HCT116 (cell line): ENCODE measurements around the gene PSME1. TPM values are rescaled to one million over a fixed set of nuclear protein-coding genes. Genes with fewer than 3 reads are reported as not detected.

Experiments
- ATAC-seq: fragments of 200-7000 bp; cut with Tn5 transposase; 2 replicates; pipeline ENCODE4 v1.9.1; 2020; ENCODE audit warnings: mild to moderate bottlenecking, moderate library complexity
- BruUV-seq: library from RNA; stranded (reverse); fragments of 400-500 nt; replicated peaks from 2 replicates; lab custom pipeline; 2021; lab: Mats Ljungman, UMichigan
- CTCF ChIA-PET: fragments of 300-600 bp; sonication (Branson Sonifier 250); formaldehyde crosslinking; loops from one replicate; lab custom pipeline; 2021; ENCODE audit warnings: antibody characterized with exemption; lab: Charles Lee
- POLR2A ChIA-PET: fragments of 300-600, 350-600 bp; sonication (Branson Sonifier 250); formaldehyde crosslinking; loops from one replicate; lab custom pipeline; 2021; ENCODE audit warnings: antibody characterized with exemption; lab: Charles Lee
- RAD21 ChIA-PET, 2 experiments: fragments of 300-600 bp; sonication (Branson Sonifier 250); formaldehyde crosslinking; loops; one replicate each; lab custom pipeline; 2023; ENCODE audit warnings: low total read pairs in 2 of 2; ENCODE audit not compliant: uncharacterized antibody in 2 of 2, unreplicated experiment in 2 of 2, low non-redundant PET in 1 of 2; lab: Charles Lee
- DNase-seq: peaks from one replicate; pipeline ENCODE4 v3.0.0-alpha.2; 2010; ENCODE audit warnings: low read depth, low spot score
- H2AFZ ChIP-seq: fragments of 200-600 bp; shearing (Covaris generic), sonication (generic); 2 replicates; pipeline ENCODE4 v1.6.1; 2017; ENCODE audit warnings: low read depth, mixed run types, mixed read lengths, antibody characterized with exemption, low read length; ENCODE audit not compliant: poor library complexity, severe bottlenecking
- H3K27ac ChIP-seq: 2 replicates; pipeline ENCODE4 v1.5.1; 2012; ENCODE audit warnings: low read depth, low read length
- H3K27me3 ChIP-seq: fragments of 200-600 bp; sonication (generic); 2 replicates; pipeline ENCODE4 v1.6.1; 2016; ENCODE audit warnings: mixed run types, low read length, mixed read lengths; ENCODE audit not compliant: insufficient read depth
- H3K36me3 ChIP-seq, 2 experiments: fragments of 200-500 bp in 1 of 2; fragments of 200-600 bp in 1 of 2; sonication (Bioruptor generic) in 1 of 2; sonication (generic) in 1 of 2; 2 replicates each; pipeline versions ENCODE4 v1.5.1 to v1.6.1; 2014 to 2016; ENCODE audit warnings: low read length in 2 of 2, inconsistent platforms in 1 of 2, mixed read lengths in 1 of 2, mixed run types in 1 of 2; ENCODE audit not compliant: insufficient read depth in 2 of 2, control insufficient read depth in 1 of 2
- H3K4me1 ChIP-seq, 2 experiments: fragments of 200-600 bp in 1 of 2; sonication (generic) in 1 of 2; 2 replicates each; pipeline versions ENCODE4 v1.5.1 to v1.6.1; 2012 to 2017; ENCODE audit warnings: low read length in 2 of 2, inconsistent platforms in 1 of 2, mild to moderate bottlenecking in 1 of 2, mixed read lengths in 1 of 2, mixed run types in 1 of 2, moderate library complexity in 1 of 2; ENCODE audit not compliant: insufficient read depth in 2 of 2, control insufficient read depth in 1 of 2
- H3K4me2 ChIP-seq: fragments of 200-600 bp; sonication (generic); 2 replicates; pipeline ENCODE4 v1.6.1; 2017; ENCODE audit warnings: mixed run types, low read length, mixed read lengths
- H3K4me3 ChIP-seq, 2 experiments: fragments of 200-600 bp in 1 of 2; sonication (generic) in 1 of 2; replicated peaks in 1 of 2; 2 replicates each; pipeline ENCODE4 v1.5.1; 2011 to 2016; ENCODE audit warnings: low read length in 2 of 2, control low read depth in 1 of 2, low read depth in 1 of 2, mild to moderate bottlenecking in 1 of 2, mixed read lengths in 1 of 2, mixed run types in 1 of 2
- H3K79me2 ChIP-seq: fragments of 200-600 bp; sonication (generic); 2 replicates; pipeline ENCODE4 v1.6.1; 2017; ENCODE audit warnings: mild to moderate bottlenecking, mixed run types, low read length, moderate library complexity, mixed read lengths; ENCODE audit not compliant: insufficient read depth
- H3K9ac ChIP-seq: fragments of 200-600 bp; sonication (generic); 2 replicates; pipeline ENCODE4 v1.6.1; 2016; ENCODE audit warnings: low read length, mixed read lengths
- H3K9me2 ChIP-seq: fragments of 200-600 bp; sonication (generic), shearing (Covaris generic); 2 replicates; pipeline ENCODE4 v1.6.1; 2017; ENCODE audit warnings: mixed run types, mild to moderate bottlenecking, moderate library complexity; ENCODE audit not compliant: insufficient read depth
- H3K9me3 ChIP-seq, 2 experiments: fragments of 200-500 bp in 1 of 2; fragments of 200-600 bp in 1 of 2; sonication (Bioruptor generic) in 1 of 2; sonication (generic) in 1 of 2; 2 replicates each; pipeline ENCODE4 v1.6.1; 2014 to 2017; ENCODE audit warnings: low read length in 2 of 2, mixed read lengths in 2 of 2, inconsistent platforms in 1 of 2, low read depth in 1 of 2, mild to moderate bottlenecking in 1 of 2, mixed run types in 1 of 2, moderate library complexity in 1 of 2; ENCODE audit not compliant: control insufficient read depth in 1 of 2, insufficient read depth in 1 of 2
- H4K20me1 ChIP-seq: fragments of 200-600 bp; sonication (generic), shearing (Covaris generic); 2 replicates; pipeline ENCODE4 v1.6.1; 2017; ENCODE audit warnings: mixed run types, mild to moderate bottlenecking, moderate library complexity; ENCODE audit not compliant: insufficient read depth
- CBX3 ChIP-seq: IDR thresholded peaks from 2 replicates; pipeline ENCODE4 v1.6.1; 2012; ENCODE audit warnings: low read depth
- CEBPB ChIP-seq: IDR thresholded peaks from 2 replicates; pipeline ENCODE4 v1.6.1; 2012; ENCODE audit warnings: low read depth
- EGR1 ChIP-seq: IDR thresholded peaks from 2 replicates; pipeline ENCODE4 v1.6.1; 2012; ENCODE audit warnings: low read depth
- ELF1 ChIP-seq: IDR thresholded peaks from 2 replicates; pipeline ENCODE4 v1.6.1; 2012; ENCODE audit warnings: low read depth, borderline replicate concordance
- EZH2 ChIP-seq: fragments of 200-600 bp; sonication (generic); IDR thresholded peaks from 2 replicates; pipeline ENCODE4 v1.6.1; 2017; ENCODE audit warnings: antibody characterized with exemption, mixed run types
- EZH2phosphoT487 ChIP-seq: fragments of 200-600 bp; IDR thresholded peaks from 2 replicates; pipeline ENCODE4 v1.6.1; 2018; ENCODE audit warnings: antibody characterized with exemption, borderline replicate concordance
- JUND ChIP-seq: IDR thresholded peaks from 2 replicates; pipeline ENCODE4 v1.6.1; 2012
- YY1 ChIP-seq: IDR thresholded peaks from 2 replicates; pipeline ENCODE4 v1.6.1; 2011; ENCODE audit warnings: low read length, low read depth, moderate library complexity, mild to moderate bottlenecking; ENCODE audit not compliant: insufficient replicate concordance; ENCODE audit errors: extremely low read depth
- ZFX ChIP-seq: fragments of 450-650 bp; IDR thresholded peaks from 2 replicates; pipeline ENCODE4 v1.6.1; 2017
- ZNF274 ChIP-seq: fragments of 200-500 bp; sonication (Bioruptor generic); IDR thresholded peaks from 2 replicates; pipeline ENCODE4 v1.6.1; 2014; ENCODE audit warnings: mild to moderate bottlenecking, low read depth, low read length, inconsistent platforms
- intact Hi-C: fragments of 100-400 bp; cut with micrococcal nuclease; formaldehyde crosslinking; loops from 2 replicates; pipeline ENCODE4 v1.10.0; 2022
- total RNA-seq: library from RNA; stranded (reverse); gene quantifications from one replicate; pipeline ENCODE4 v1.2.1, GENCODE V29; 2021; ENCODE audit not compliant: unreplicated experiment
- TF ChIP-seq, protein P1 (sequence below): IDR thresholded peaks from 2 replicates; pipeline ENCODE4 v1.6.1; 2012
- TF ChIP-seq, protein P2 (sequence below): IDR thresholded peaks from 2 replicates; pipeline ENCODE4 v1.6.1; 2012
- TF ChIP-seq, protein P3 (sequence below): IDR thresholded peaks from 2 replicates; pipeline ENCODE4 v1.6.1; 2011; ENCODE audit warnings: mild to moderate bottlenecking, low read length, moderate library complexity; ENCODE audit not compliant: insufficient replicate concordance; ENCODE audit errors: extremely low read depth

PSME1 gene
- total RNA-seq, 1 experiment from 2014 or later, result 174 TPM

DNA sequence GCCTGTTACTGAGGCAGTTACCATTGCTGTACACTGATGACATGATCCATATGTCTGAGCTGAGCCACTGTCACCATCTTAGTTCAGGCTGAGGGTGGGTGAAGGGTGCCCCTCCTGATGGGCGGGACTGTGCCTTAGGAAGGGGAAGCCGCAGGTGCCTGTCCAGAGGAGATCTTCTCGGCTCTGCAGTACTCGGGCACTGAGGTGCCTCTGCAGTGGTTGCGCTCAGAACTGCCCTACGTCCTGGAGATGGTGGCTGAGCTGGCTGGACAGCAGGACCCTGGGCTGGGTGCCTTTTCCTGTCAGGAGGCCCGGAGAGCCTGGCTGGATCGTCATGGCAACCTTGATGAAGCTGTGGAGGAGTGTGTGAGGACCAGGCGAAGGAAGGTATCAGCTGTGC lies 15.0 kb downstream of the PSME1 start:
- H3K79me2 ChIP-seq, result peaks cover 39% of the 10 kb centered on the region
- TF ChIP-seq JUND (no peak), EZH2 (no peak), ELF1 (no peak), CBX3 (no peak), EZH2phosphoT487 (no peak), ZNF274 (no peak), EGR1 (no peak), YY1 (no peak), CEBPB (no peak), ZFX (no peak)
- TF ChIP-seq, protein P1, sequence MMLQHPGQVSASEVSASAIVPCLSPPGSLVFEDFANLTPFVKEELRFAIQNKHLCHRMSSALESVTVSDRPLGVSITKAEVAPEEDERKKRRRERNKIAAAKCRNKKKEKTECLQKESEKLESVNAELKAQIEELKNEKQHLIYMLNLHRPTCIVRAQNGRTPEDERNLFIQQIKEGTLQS, result no peak
- TF ChIP-seq, protein P2, sequence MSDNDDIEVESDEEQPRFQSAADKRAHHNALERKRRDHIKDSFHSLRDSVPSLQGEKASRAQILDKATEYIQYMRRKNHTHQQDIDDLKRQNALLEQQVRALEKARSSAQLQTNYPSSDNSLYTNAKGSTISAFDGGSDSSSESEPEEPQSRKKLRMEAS, result no peak
- TF ChIP-seq, protein P3, sequence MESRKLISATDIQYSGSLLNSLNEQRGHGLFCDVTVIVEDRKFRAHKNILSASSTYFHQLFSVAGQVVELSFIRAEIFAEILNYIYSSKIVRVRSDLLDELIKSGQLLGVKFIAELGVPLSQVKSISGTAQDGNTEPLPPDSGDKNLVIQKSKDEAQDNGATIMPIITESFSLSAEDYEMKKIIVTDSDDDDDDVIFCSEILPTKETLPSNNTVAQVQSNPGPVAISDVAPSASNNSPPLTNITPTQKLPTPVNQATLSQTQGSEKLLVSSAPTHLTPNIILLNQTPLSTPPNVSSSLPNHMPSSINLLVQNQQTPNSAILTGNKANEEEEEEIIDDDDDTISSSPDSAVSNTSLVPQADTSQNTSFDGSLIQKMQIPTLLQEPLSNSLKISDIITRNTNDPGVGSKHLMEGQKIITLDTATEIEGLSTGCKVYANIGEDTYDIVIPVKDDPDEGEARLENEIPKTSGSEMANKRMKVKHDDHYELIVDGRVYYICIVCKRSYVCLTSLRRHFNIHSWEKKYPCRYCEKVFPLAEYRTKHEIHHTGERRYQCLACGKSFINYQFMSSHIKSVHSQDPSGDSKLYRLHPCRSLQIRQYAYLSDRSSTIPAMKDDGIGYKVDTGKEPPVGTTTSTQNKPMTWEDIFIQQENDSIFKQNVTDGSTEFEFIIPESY, result no peak
- TF ChIP-seq, all 23 proteins: peak for 0
- H3K36me3 ChIP-seq, result peaks cover 36 to 47% of the 10 kb centered on the region in 2 experiments
- ChIA-PET CTCF (no interaction called here), RAD21 (no interaction called here), POLR2A (interaction anchor here (1.8 kb wide), 1 partner anchor 10 kb away, joined by 4 read pairs; the partner anchor contains the start of gene EMC9)
- no TSS peak for BruUV-seq
- H4K20me1 ChIP-seq, result no peaks in the 10 kb centered on the region
- no peaks in the 10 kb centered on the region for H3K9me3 ChIP-seq
- no peaks in the 10 kb centered on the region for H3K9me2 ChIP-seq
- no peak overlapping the region for H3K9ac ChIP-seq
- no peak for DNase-seq
- H3K27me3 ChIP-seq, result no peaks in the 10 kb centered on the region
- H3K4me1 ChIP-seq, result peaks cover 5 to 7% of the 10 kb centered on the region in 2 experiments
- H2AFZ ChIP-seq, result no peak overlapping the region
- no peak overlapping the region for H3K4me2 ChIP-seq
- no peak overlapping the region for H3K27ac ChIP-seq
- intact Hi-C loops, result no loop called here
- ATAC-seq, result no peak
- H3K4me3 ChIP-seq, result no peak overlapping the region
